Psoas muscle (tissue), 8 donors: Measurements from ENCODE around the gene SMIM28. TPM values are rescaled to one million over a fixed set of nuclear protein-coding genes. Genes with fewer than 3 reads are reported as not detected.
A peak's percentile ranks its signal among the peaks of the same experiment; 100 is the strongest.
"Not testable (repeated sequence)": the region's sequence is repeated elsewhere in the genome, so short reads cannot be mapped to it uniquely, and the experiment has no call there.

ENCODE experiments used
- ATAC-seq, 4 donors: fragments of 200-7000 bp; cut with Tn5 transposase; one replicate each; pipeline ENCODE4 v1.9.1; 2020; ENCODE audit warnings: moderate library complexity in 3 of 4, mild to moderate bottlenecking in 2 of 4
- DNase-seq, 2 donors: peaks; one replicate each; pipeline ENCODE4 v3.0.0-alpha.2; 2020
- H3K27ac ChIP-seq: fragments of 200-600 bp; one replicate; pipeline ENCODE4 v1.8.0; 2022
- H3K27me3 ChIP-seq, 3 donors: fragments of 200-600 bp in 1 of 3; one replicate each; pipeline versions ENCODE4 v1.6.1 to v1.8.0; 2013 to 2022; ENCODE audit warnings: low read length in 2 of 3, mild to moderate bottlenecking in 2 of 3, moderate library complexity in 1 of 3; ENCODE audit not compliant: insufficient read depth in 3 of 3
- H3K36me3 ChIP-seq, 2 donors: fragments of 200-600 bp in 1 of 2; one replicate each; pipeline versions ENCODE4 v1.6.1 to v1.8.0; 2013 to 2022; ENCODE audit warnings: low read depth in 1 of 2, mild to moderate bottlenecking in 1 of 2, moderate library complexity in 1 of 2; ENCODE audit not compliant: insufficient read depth in 1 of 2
- H3K4me1 ChIP-seq: fragments of 200-600 bp; one replicate; pipeline ENCODE4 v1.8.0; 2022
- H3K4me3 ChIP-seq: fragments of 200-600 bp; one replicate; pipeline ENCODE4 v1.8.0; 2022; ENCODE audit warnings: mild to moderate bottlenecking
- H3K9me3 ChIP-seq: fragments of 200-600 bp; one replicate; pipeline ENCODE4 v1.8.0; 2022
- CTCF ChIP-seq: fragments of 200-600 bp; IDR thresholded peaks from one replicate; pipeline ENCODE4 v1.8.0; 2022; ENCODE audit warnings: antibody characterized with exemption
- WGBS, 3 donors: extraction: QIAGEN DNeasy Blood & Tissue Kit; methylation state at CpG; one replicate each; pipeline versions ENCODE4 v1.1.6 to v1.1.7; 2013; 5-methylcytosine and 5-hydroxymethylcytosine counted together
- intact Hi-C, 2 donors: fragments of 100-400 bp; cut with DNase I; formaldehyde crosslinking; loops; one replicate each; pipeline versions ENCODE4 v1.11.0 to v1.14.2; 2022
- polyA plus RNA-seq, 3 donors: library from polyadenylated mRNA; stranded (reverse); fragments of 200-250 nt; gene quantifications; one replicate each; pipeline ENCODE4 v1.2.3, GENCODE V29; 2013
- total RNA-seq, 4 donors: library from RNA; stranded (reverse); fragmentation: NEBNext Ultra II Directional in 2 of 4; extraction: Animal tissue kit (Norgen Biotek cat#: 25700) in 2 of 4; gene quantifications; one replicate each; pipeline versions ENCODE4 v1.2.1 to v1.2.4, GENCODE V29; 2021 to 2023
- donor health status: healthy with polysubstance abuse.
- donor health status: DM: no; HTN: no; CAD: no; lungs with moderate emphysema.
- donor health status: Bipolar disorder and iron deficiency.
- donor health status: healthy.
- donor health status: DM: yes; HTN: yes; CAD: no.
- donor health status: DM: no; HTN: no; CAD: no.
- donor health status: DM: no; HTN: no; CAD: no.
- donor health status: DM: yes; HTN: yes; CAD: no.

The SMIM28 gene
- total and polyA plus RNA-seq, 7 donors = not detected

- intact Hi-C loops = loop anchor here in 1 of 2 donors (10.0 kb wide), 1 partner anchor 161 kb away; no protein-coding TSS in a partner anchor
- H3K4me1 ChIP-seq = no peaks in the 10 kb centered on the region
- no peak overlapping the region for H3K4me3 ChIP-seq
- peak in 1 of 4 donors; percentile 37 for ATAC-seq
- no peak overlapping the region for H3K27ac ChIP-seq
- TF ChIP-seq CTCF = no peak
- no peaks in the 10 kb centered on the region for H3K9me3 ChIP-seq
- H3K27me3 ChIP-seq = no peaks in the 10 kb centered on the region
- DNase-seq = no peak
- H3K36me3 ChIP-seq = peaks cover 0 to under 1% of the 10 kb centered on the region in 2 donors
- 91 to 95% (median 93%) methylated on average over 43 to 48 of the region's 48 CpGs for WGBS, 3 donors
Measured at GRCh38 chr6:138424004-138424904, 46.5 kb downstream of the SMIM28 start.

GRCh38 chr6:138425256-138425655 lies 47.6 kb downstream of the SMIM28 start:
- intact Hi-C loops = loop anchor here in 1 of 2 donors (10.0 kb wide), 1 partner anchor 160 kb away; no protein-coding TSS in a partner anchor
- not testable (repeated sequence) for H3K9me3 ChIP-seq, H3K27ac ChIP-seq, DNase-seq, H3K27me3 ChIP-seq, H3K4me1 ChIP-seq, ATAC-seq, H3K4me3 ChIP-seq, H3K36me3 ChIP-seq
- 87 to 94% (median 91%) methylated on average over 7 of the region's 7 CpGs for WGBS, 3 donors

- WGBS, 3 donors = 83 to 91% (median 90%) methylated on average over 5 of the region's 5 CpGs
- no peak for TF ChIP-seq CTCF
Measured at GRCh38 chr6:138426500-138427123, 48.9 kb downstream of the SMIM28 start.

GRCh38 chr6:138427701-138428100 lies 50.0 kb downstream of the SMIM28 start:
- Histone ChIP-seq H3K36me3 (no peaks in the 10 kb centered on the region), H3K27me3 (peaks cover 0 to 1% (median 0%) of the 10 kb centered on the region in 3 donors), H3K4me1 (no peaks in the 10 kb centered on the region), H3K4me3 (no peak overlapping the region), H3K9me3 (no peaks in the 10 kb centered on the region), H3K27ac (no peak overlapping the region)
- DNase-seq (no peak), ATAC-seq (no peak)
- intact Hi-C loops = loop anchor here (2.0 to 10.0 kb wide), 3 partner anchors 81 to 163 kb away; no protein-coding TSS in a partner anchor
- 88 to 89% (median 88%) methylated on average over 8 of the region's 8 CpGs for WGBS, 3 donors
- TF ChIP-seq CTCF = no peak

More at GRCh38 chr6:138426500-138427123, 48.9 kb downstream of the SMIM28 start:
- Histone ChIP-seq H3K9me3 (no peaks in the 10 kb centered on the region), H3K4me1 (no peaks in the 10 kb centered on the region), H3K27ac (no peak overlapping the region), H3K4me3 (no peak overlapping the region), H3K27me3 (peaks cover 0 to 1% (median 0%) of the 10 kb centered on the region in 3 donors), H3K36me3 (no peaks in the 10 kb centered on the region)
- intact Hi-C loops = loop anchor here in 1 of 2 donors (10.0 kb wide), 1 partner anchor 158 kb away; no protein-coding TSS in a partner anchor
- no peak for ATAC-seq
- DNase-seq = no peak
